ENCODE measurements around the gene ZNF135. TPM values are rescaled to one million over a fixed set of nuclear protein-coding genes. Genes with fewer than 3 reads are reported as not detected.

ZNF135 gene
- total RNA-seq, 1 donor from 2014 or later: 16.6 TPM

- no peak overlapping the region for H3K4me3 Mint-ChIP-seq (ENCODE audit: unreplicated experiment)
- peaks cover 18% of the 10 kb centered on the region for H3K9me3 Mint-ChIP-seq (ENCODE audit: unreplicated experiment)
- no peak for TF ChIP-seq CTCF (IDR thresholded peaks at IDR 0.05; ENCODE audit: partially characterized antibody, unreplicated experiment)
- DNase-seq: no peak
- peaks cover 24% of the 10 kb centered on the region for H3K36me3 Mint-ChIP-seq (ENCODE audit: unreplicated experiment)
- H3K27me3 Mint-ChIP-seq (ENCODE audit: unreplicated experiment): peaks cover 10% of the 10 kb centered on the region
- H3K27ac Mint-ChIP-seq (ENCODE audit: unreplicated experiment): no peak overlapping the region
- no peaks in the 10 kb centered on the region for H3K4me1 Mint-ChIP-seq (ENCODE audit: low read depth, unreplicated experiment)
These were observed 25.7 kb downstream of the ZNF135 start for GRCh38 chr19:58084596-58085347.

GRCh38 chr19:58085348-58085875, 26.3 kb downstream of the ZNF135 start:
- Mint-ChIP-seq H3K27ac (ENCODE audit: unreplicated experiment) (no peak overlapping the region), H3K4me3 (ENCODE audit: unreplicated experiment) (no peak overlapping the region), H3K9me3 (ENCODE audit: unreplicated experiment) (peaks cover 18% of the 10 kb centered on the region), H3K27me3 (ENCODE audit: unreplicated experiment) (peaks cover 10% of the 10 kb centered on the region), H3K36me3 (ENCODE audit: unreplicated experiment) (peaks cover 20% of the 10 kb centered on the region), H3K4me1 (ENCODE audit: low read depth, unreplicated experiment) (no peaks in the 10 kb centered on the region)
- DNase-seq: no peak
- TF ChIP-seq CTCF (IDR thresholded peaks at IDR 0.05; ENCODE audit: partially characterized antibody, unreplicated experiment): no peak

- peaks cover 18% of the 10 kb centered on the region for H3K9me3 Mint-ChIP-seq (ENCODE audit: unreplicated experiment)
- no peak for DNase-seq
- no peak overlapping the region for H3K27ac Mint-ChIP-seq (ENCODE audit: unreplicated experiment)
- no peaks in the 10 kb centered on the region for H3K4me1 Mint-ChIP-seq (ENCODE audit: low read depth, unreplicated experiment)
- TF ChIP-seq CTCF (IDR thresholded peaks at IDR 0.05; ENCODE audit: partially characterized antibody, unreplicated experiment): no peak
- peaks cover 14% of the 10 kb centered on the region for H3K36me3 Mint-ChIP-seq (ENCODE audit: unreplicated experiment)
- H3K27me3 Mint-ChIP-seq (ENCODE audit: unreplicated experiment): peaks cover 7% of the 10 kb centered on the region
- no peak overlapping the region for H3K4me3 Mint-ChIP-seq (ENCODE audit: unreplicated experiment)
These were observed 28.0 kb downstream of the ZNF135 start for GRCh38 chr19:58086825-58087710.

GRCh38 chr19:58088521-58089052, 29.5 kb downstream of the ZNF135 start:
- no peak for DNase-seq
- Mint-ChIP-seq H3K9me3 (ENCODE audit: unreplicated experiment) (peaks cover 13% of the 10 kb centered on the region), H3K27ac (ENCODE audit: unreplicated experiment) (no peak overlapping the region), H3K4me1 (ENCODE audit: low read depth, unreplicated experiment) (no peaks in the 10 kb centered on the region), H3K36me3 (ENCODE audit: unreplicated experiment) (peaks cover 16% of the 10 kb centered on the region), H3K27me3 (ENCODE audit: unreplicated experiment) (peaks cover 6% of the 10 kb centered on the region), H3K4me3 (ENCODE audit: unreplicated experiment) (no peak overlapping the region)
- TF ChIP-seq CTCF (IDR thresholded peaks at IDR 0.05; ENCODE audit: partially characterized antibody, unreplicated experiment): no peak

Measured in glutamatergic neuron (in vitro differentiated cells).